Measurements from ENCODE around the gene MAP3K6.

DNA sequence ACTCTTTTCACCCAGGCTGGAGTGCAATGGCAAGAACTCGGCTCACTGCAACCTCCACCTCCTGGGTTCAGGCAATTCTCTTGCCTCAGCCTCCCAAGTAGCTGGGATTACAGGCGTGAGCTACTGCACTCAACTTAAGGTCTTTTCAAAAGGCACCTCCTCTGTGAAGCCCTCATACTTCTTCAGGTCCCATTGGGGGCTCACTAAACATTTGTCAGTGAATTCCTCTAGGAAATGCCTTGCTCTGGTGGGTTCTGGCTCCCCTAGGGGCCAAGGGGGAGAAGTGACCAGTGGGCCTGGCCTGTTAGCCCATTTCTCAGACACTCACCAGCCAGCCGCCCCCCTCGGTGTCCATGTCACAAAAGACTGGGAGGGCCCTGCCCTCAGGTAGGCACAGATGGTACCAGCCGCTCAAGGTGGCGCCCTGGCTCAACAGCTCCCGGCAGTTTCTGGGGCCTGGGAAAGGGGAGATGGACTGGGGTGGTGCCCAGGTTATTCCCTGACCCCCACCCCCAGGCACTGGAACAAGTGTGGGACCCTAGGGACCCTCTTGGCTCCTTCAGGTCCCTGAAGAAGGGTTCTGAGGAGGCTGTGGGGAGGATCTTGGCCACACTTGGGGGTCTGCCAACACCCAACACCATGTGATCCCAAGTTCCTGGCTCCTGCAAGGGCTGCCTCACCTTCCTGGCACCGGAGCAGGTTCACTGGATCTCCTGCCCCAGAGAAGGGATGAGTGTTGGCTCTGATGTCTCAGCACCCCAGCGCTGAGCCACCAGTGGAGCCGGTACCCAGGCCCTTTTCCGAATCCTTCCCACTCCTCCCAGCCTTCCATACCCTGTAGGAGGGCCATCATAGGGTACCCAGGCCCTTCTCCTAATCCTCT is 6.3 kb upstream of the MAP3K6 start:
- TF ChIP-seq, protein P1, sequence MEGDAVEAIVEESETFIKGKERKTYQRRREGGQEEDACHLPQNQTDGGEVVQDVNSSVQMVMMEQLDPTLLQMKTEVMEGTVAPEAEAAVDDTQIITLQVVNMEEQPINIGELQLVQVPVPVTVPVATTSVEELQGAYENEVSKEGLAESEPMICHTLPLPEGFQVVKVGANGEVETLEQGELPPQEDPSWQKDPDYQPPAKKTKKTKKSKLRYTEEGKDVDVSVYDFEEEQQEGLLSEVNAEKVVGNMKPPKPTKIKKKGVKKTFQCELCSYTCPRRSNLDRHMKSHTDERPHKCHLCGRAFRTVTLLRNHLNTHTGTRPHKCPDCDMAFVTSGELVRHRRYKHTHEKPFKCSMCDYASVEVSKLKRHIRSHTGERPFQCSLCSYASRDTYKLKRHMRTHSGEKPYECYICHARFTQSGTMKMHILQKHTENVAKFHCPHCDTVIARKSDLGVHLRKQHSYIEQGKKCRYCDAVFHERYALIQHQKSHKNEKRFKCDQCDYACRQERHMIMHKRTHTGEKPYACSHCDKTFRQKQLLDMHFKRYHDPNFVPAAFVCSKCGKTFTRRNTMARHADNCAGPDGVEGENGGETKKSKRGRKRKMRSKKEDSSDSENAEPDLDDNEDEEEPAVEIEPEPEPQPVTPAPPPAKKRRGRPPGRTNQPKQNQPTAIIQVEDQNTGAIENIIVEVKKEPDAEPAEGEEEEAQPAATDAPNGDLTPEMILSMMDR (IDR thresholded peaks at IDR 0.05), result no peak
- no peak for TF ChIP-seq POLR2A (IDR thresholded peaks at IDR 0.05)

Data from testis (tissue), 2 donors.